ENCODE measurements around the gene THBS1. TPM values are rescaled to one million over a fixed set of nuclear protein-coding genes. Genes with fewer than 3 reads are reported as not detected.

Gene THBS1
- total RNA-seq, 2 donors from 2014 or later = 0.66 to 3.5 TPM

GRCh38 chr15:39554746-39555387 lies 26.0 kb upstream of the THBS1 start:
- Mint-ChIP-seq H3K27ac (no peak overlapping the region), H3K4me1 (no peaks in the 10 kb centered on the region), H3K27me3 (no peaks in the 10 kb centered on the region), H3K36me3 (ENCODE audit: low read depth) (no peaks in the 10 kb centered on the region), H3K9me3 (no peaks in the 10 kb centered on the region), H3K4me3 (no peak overlapping the region)
- ATAC-seq (replicated peaks) = no peak

GRCh38 chr15:39555885-39556284 lies 25.0 kb upstream of the THBS1 start:
- Mint-ChIP-seq H3K4me3 (no peak overlapping the region), H3K27ac (no peak overlapping the region), H3K4me1 (no peaks in the 10 kb centered on the region), H3K36me3 (ENCODE audit: low read depth) (no peaks in the 10 kb centered on the region), H3K9me3 (no peaks in the 10 kb centered on the region), H3K27me3 (no peaks in the 10 kb centered on the region)
- no peak for ATAC-seq (replicated peaks)

GRCh38 chr15:39556461-39556860 lies 24.4 kb upstream of the THBS1 start:
- H3K4me1 Mint-ChIP-seq = no peaks in the 10 kb centered on the region
- no peak for ATAC-seq (replicated peaks)
- H3K27me3 Mint-ChIP-seq = no peaks in the 10 kb centered on the region
- no peak overlapping the region for H3K27ac Mint-ChIP-seq
- no peaks in the 10 kb centered on the region for H3K9me3 Mint-ChIP-seq
- H3K4me3 Mint-ChIP-seq = no peak overlapping the region
- H3K36me3 Mint-ChIP-seq (ENCODE audit: low read depth) = no peaks in the 10 kb centered on the region

- ATAC-seq (replicated peaks) = no peak
- H3K4me1 Mint-ChIP-seq = no peaks in the 10 kb centered on the region
- H3K9me3 Mint-ChIP-seq = no peaks in the 10 kb centered on the region
- H3K27me3 Mint-ChIP-seq = peaks cover 3% of the 10 kb centered on the region
- no peaks in the 10 kb centered on the region for H3K36me3 Mint-ChIP-seq (ENCODE audit: low read depth)
- H3K4me3 Mint-ChIP-seq = no peak overlapping the region
- no peak overlapping the region for H3K27ac Mint-ChIP-seq
Observed at GRCh38 chr15:39558421-39558820, 22.5 kb upstream of the THBS1 start.

- Mint-ChIP-seq H3K36me3 (ENCODE audit: low read depth) (no peaks in the 10 kb centered on the region), H3K27me3 (peaks cover 9% of the 10 kb centered on the region), H3K9me3 (no peaks in the 10 kb centered on the region), H3K4me1 (no peaks in the 10 kb centered on the region), H3K4me3 (no peak overlapping the region), H3K27ac (no peak overlapping the region)
- ATAC-seq (replicated peaks) = no peak
Observed at GRCh38 chr15:39564972-39565665, 15.8 kb upstream of the THBS1 start.

- ATAC-seq (replicated peaks) = no peak
- H3K27me3 Mint-ChIP-seq = peaks cover 15% of the 10 kb centered on the region
- no peaks in the 10 kb centered on the region for H3K4me1 Mint-ChIP-seq
- no peaks in the 10 kb centered on the region for H3K36me3 Mint-ChIP-seq (ENCODE audit: low read depth)
- no peak overlapping the region for H3K4me3 Mint-ChIP-seq
- no peaks in the 10 kb centered on the region for H3K9me3 Mint-ChIP-seq
- no peak overlapping the region for H3K27ac Mint-ChIP-seq
Observed at GRCh38 chr15:39565851-39566250, 15.0 kb upstream of the THBS1 start.

GRCh38 chr15:39573287-39573686 lies 7.6 kb upstream of the THBS1 start:
- Mint-ChIP-seq H3K36me3 (ENCODE audit: low read depth) (no peaks in the 10 kb centered on the region), H3K4me3 (no peak overlapping the region), H3K4me1 (no peaks in the 10 kb centered on the region), H3K9me3 (no peaks in the 10 kb centered on the region), H3K27me3 (peaks cover 46% of the 10 kb centered on the region), H3K27ac (no peak overlapping the region)
- no peak for ATAC-seq (replicated peaks)

GRCh38 chr15:39573844-39574243 lies 7.0 kb upstream of the THBS1 start:
- Mint-ChIP-seq H3K9me3 (no peaks in the 10 kb centered on the region), H3K27me3 (peaks cover 46% of the 10 kb centered on the region), H3K36me3 (ENCODE audit: low read depth) (no peaks in the 10 kb centered on the region), H3K27ac (no peak overlapping the region), H3K4me1 (no peaks in the 10 kb centered on the region), H3K4me3 (no peak overlapping the region)
- ATAC-seq (replicated peaks) = no peak

GRCh38 chr15:39574427-39574826 lies 6.5 kb upstream of the THBS1 start:
- ATAC-seq (replicated peaks) = no peak
- Mint-ChIP-seq H3K27ac (no peak overlapping the region), H3K36me3 (ENCODE audit: low read depth) (no peaks in the 10 kb centered on the region), H3K9me3 (no peaks in the 10 kb centered on the region), H3K4me1 (no peaks in the 10 kb centered on the region), H3K4me3 (no peak overlapping the region), H3K27me3 (peaks cover 45% of the 10 kb centered on the region)

GRCh38 chr15:39575180-39575579 lies 5.7 kb upstream of the THBS1 start:
- ATAC-seq (replicated peaks) = no peak
- H3K27me3 Mint-ChIP-seq = peaks cover 43% of the 10 kb centered on the region
- no peaks in the 10 kb centered on the region for H3K9me3 Mint-ChIP-seq
- no peak overlapping the region for H3K27ac Mint-ChIP-seq
- H3K4me1 Mint-ChIP-seq = peaks cover 5% of the 10 kb centered on the region
- H3K36me3 Mint-ChIP-seq (ENCODE audit: low read depth) = no peaks in the 10 kb centered on the region
- H3K4me3 Mint-ChIP-seq = no peak overlapping the region

- Mint-ChIP-seq H3K27ac (peak overlapping the region; percentile 22), H3K36me3 (ENCODE audit: low read depth) (no peaks in the 10 kb centered on the region), H3K9me3 (no peaks in the 10 kb centered on the region), H3K4me3 (peak overlapping the region; percentile 70), H3K4me1 (peaks cover 9% of the 10 kb centered on the region), H3K27me3 (peaks cover 27% of the 10 kb centered on the region)
- ATAC-seq (replicated peaks) = no peak
Observed at GRCh38 chr15:39578851-39579486, 1.9 kb upstream of the THBS1 start.

GRCh38 chr15:39579487-39580116 lies 1.3 kb upstream of the THBS1 start:
- Mint-ChIP-seq H3K27ac (peak overlapping the region; percentile 22), H3K4me1 (peaks cover 9% of the 10 kb centered on the region), H3K4me3 (peak overlapping the region; percentile 70), H3K27me3 (peaks cover 27% of the 10 kb centered on the region), H3K9me3 (no peaks in the 10 kb centered on the region), H3K36me3 (ENCODE audit: low read depth) (no peaks in the 10 kb centered on the region)
- peak; percentile 20 for ATAC-seq (replicated peaks)

GRCh38 chr15:39580117-39580484 lies 778 bp upstream of the THBS1 start:
- no peaks in the 10 kb centered on the region for H3K9me3 Mint-ChIP-seq
- peak; percentile 89 for ATAC-seq (replicated peaks)
- no peak overlapping the region for H3K27ac Mint-ChIP-seq
- peak overlapping the region; percentile 70 for H3K4me3 Mint-ChIP-seq
- peaks cover 9% of the 10 kb centered on the region for H3K4me1 Mint-ChIP-seq
- H3K27me3 Mint-ChIP-seq = peaks cover 25% of the 10 kb centered on the region
- no peaks in the 10 kb centered on the region for H3K36me3 Mint-ChIP-seq (ENCODE audit: low read depth)

GRCh38 chr15:39581242-39581792 lies 438 bp downstream of the THBS1 start:
- Mint-ChIP-seq H3K27ac (no peak overlapping the region), H3K4me3 (peak overlapping the region; percentile 70), H3K4me1 (peaks cover 14% of the 10 kb centered on the region), H3K36me3 (ENCODE audit: low read depth) (no peaks in the 10 kb centered on the region), H3K9me3 (no peaks in the 10 kb centered on the region), H3K27me3 (peaks cover 16% of the 10 kb centered on the region)
- ATAC-seq (replicated peaks) = peak; percentile 8

Data from activated T-helper 17 cell treated with anti-CD3 and anti-CD28 coated beads, Interleukin-2, amount 50 U/mL, for 72 hours (primary cell).